Caki2 (cell line): Measurements from ENCODE around the gene GJB5. TPM values are rescaled to one million over a fixed set of nuclear protein-coding genes. Genes with fewer than 3 reads are reported as not detected.
"Not testable (repeated sequence)": the region's sequence is repeated elsewhere in the genome, so short reads cannot be mapped to it uniquely, and the experiment has no call there.

Experiments used
- DNase-seq: peaks from one replicate; pipeline ENCODE4 v3.0.0-alpha.2; 2015; ENCODE audit warnings: low read depth
- in situ Hi-C: cut with HindIII; loops from 2 replicates; pipeline ENCODE4 v1.10.0; 2016; ENCODE audit warnings: low sequenced_read_pairs, low pct_unique_long_range_greater_than_20kb, mixed read lengths
- total RNA-seq: library from RNA; depleted of rRNA; stranded (reverse); fragments of >200 nt; shearing (Covaris generic); gene quantifications from 2 replicates; pipeline ENCODE4 v1.2.3, GENCODE V29; 2014; ENCODE audit warnings: low replicate concordance; rRNA removed

GJB5 gene
- not detected in 2 replicates for total RNA-seq

GRCh38 chr1:34754964-34755637 is at the start of gene GJB5:
Gene GJB5 (plus strand): TSS chr1:34755047. CDS start chr1:34757331, 2,284 bp downstream.
- no peak for DNase-seq
- in situ Hi-C loops = no loop called here

GRCh38 chr1:34705077-34705476 is 49.8 kb upstream of the GJB5 start:
- in situ Hi-C loops = no loop called here
- no peak for DNase-seq

- no peak for DNase-seq
- in situ Hi-C loops = no loop called here
Observed at GRCh38 chr1:34708106-34708505, 46.7 kb upstream of the GJB5 start.

- no peak for DNase-seq
- in situ Hi-C loops = no loop called here
Observed at GRCh38 chr1:34709547-34709946, 45.3 kb upstream of the GJB5 start.

- no peak for DNase-seq
- in situ Hi-C loops = no loop called here
Observed at GRCh38 chr1:34710812-34711211, 44.0 kb upstream of the GJB5 start.

- DNase-seq = no peak
- in situ Hi-C loops = no loop called here
Observed at GRCh38 chr1:34711485-34711884, 43.4 kb upstream of the GJB5 start.

GRCh38 chr1:34712007-34712688 is 42.7 kb upstream of the GJB5 start:
- no peak for DNase-seq
- in situ Hi-C loops = no loop called here

GRCh38 chr1:34713443-34713842 is 41.4 kb upstream of the GJB5 start:
- in situ Hi-C loops = no loop called here
- no peak for DNase-seq

GRCh38 chr1:34714386-34714785 is 40.5 kb upstream of the GJB5 start:
- no peak for DNase-seq
- in situ Hi-C loops = no loop called here

GRCh38 chr1:34715139-34715538 is 39.7 kb upstream of the GJB5 start:
- no peak for DNase-seq
- in situ Hi-C loops = no loop called here

- DNase-seq = no peak
- in situ Hi-C loops = no loop called here
Observed at GRCh38 chr1:34721241-34721640, 33.6 kb upstream of the GJB5 start.

GRCh38 chr1:34721646-34722355 is 33.0 kb upstream of the GJB5 start:
- in situ Hi-C loops = no loop called here
- DNase-seq = no peak

- in situ Hi-C loops = no loop called here
- no peak for DNase-seq
Observed at GRCh38 chr1:34726861-34727260, 28.0 kb upstream of the GJB5 start.

- no peak for DNase-seq
- in situ Hi-C loops = no loop called here
Observed at GRCh38 chr1:34730485-34730884, 24.4 kb upstream of the GJB5 start.

GRCh38 chr1:34732831-34733230 is 22.0 kb upstream of the GJB5 start:
- in situ Hi-C loops, DNase-seq: not testable (repeated sequence)

- in situ Hi-C loops = no loop called here
Observed at GRCh38 chr1:34736692-34737091, 18.2 kb upstream of the GJB5 start.

GRCh38 chr1:34737236-34737635 is 17.6 kb upstream of the GJB5 start:
- DNase-seq, in situ Hi-C loops: not testable (repeated sequence)

More at GRCh38 chr1:34736692-34737091, 18.2 kb upstream of the GJB5 start:
- DNase-seq = no peak

GRCh38 chr1:34739613-34740012 is 15.2 kb upstream of the GJB5 start:
- DNase-seq = no peak
- in situ Hi-C loops = no loop called here

GRCh38 chr1:34740161-34740868 is 14.5 kb upstream of the GJB5 start:
- no peak for DNase-seq

More at GRCh38 chr1:34740161-34740868, 14.5 kb upstream of the GJB5 start:
- in situ Hi-C loops = no loop called here
